ENCODE data around the gene MYO5B. TPM values are rescaled to one million over a fixed set of nuclear protein-coding genes. Genes with fewer than 3 reads are reported as not detected.
"Not testable (repeated sequence)": the region's sequence is repeated elsewhere in the genome, so short reads cannot be mapped to it uniquely, and the experiment has no call there.

Gene MYO5B
- total and polyA plus RNA-seq, 9 of the 15 experiments (the other 6 are each of a cell fraction or from before 2014, with no cell fraction given): 0.07 to 0.42 (median 0.28) TPM

DNA sequence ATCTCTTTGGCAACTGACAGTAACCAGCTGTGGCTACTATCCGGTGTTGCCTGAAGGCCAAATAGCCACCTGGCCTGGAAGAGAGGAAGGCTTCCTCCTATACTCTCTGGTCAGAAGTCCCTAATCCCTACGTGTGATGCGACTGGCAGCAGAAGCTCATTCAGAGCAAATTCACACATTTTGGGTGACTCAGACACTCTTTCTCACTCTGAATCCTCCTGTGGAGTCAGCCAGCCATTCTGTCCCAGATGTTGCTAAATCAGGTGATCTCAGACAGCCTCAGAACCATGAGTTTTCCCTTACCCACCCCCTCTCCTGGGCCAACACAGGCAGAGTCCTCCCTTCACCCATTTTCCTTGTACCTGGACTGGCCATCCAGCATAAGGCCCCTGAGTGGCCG is 36.7 kb upstream of the MYO5B start (continued):
- TF ChIP-seq NCOA2 (IDR thresholded peaks at IDR 0.05; ENCODE audit: partially characterized antibody in 2 of 2) (no peak), CHD1 (IDR thresholded peaks at IDR 0.05; ENCODE audit: low read length) (no peak), ZNF263 (CRISPR knock-in tag; IDR thresholded peaks at IDR 0.05; ENCODE audit: borderline replicate concordance) (no peak)

DNA sequence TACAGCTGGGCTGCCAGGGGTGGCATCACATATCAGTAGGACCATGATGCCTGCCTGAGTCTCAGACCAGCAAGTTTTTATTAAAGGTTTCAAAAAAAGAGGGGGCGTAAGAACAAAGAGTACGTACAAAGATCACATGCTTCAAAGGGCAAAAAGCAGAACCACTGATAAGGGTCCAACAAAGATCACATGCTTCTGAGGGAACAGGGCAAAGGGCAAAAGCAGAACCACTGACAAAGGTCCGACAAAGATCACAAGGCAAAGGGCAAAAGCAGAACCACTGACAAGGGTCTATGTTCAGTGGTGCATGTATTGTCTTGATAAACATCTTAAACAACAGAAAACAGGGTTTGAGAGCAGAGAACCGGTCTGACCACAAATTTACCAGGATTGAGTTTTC is 25.3 kb upstream of the MYO5B start:
- H3K79me2 ChIP-seq (ENCODE audit: control insufficient read depth, insufficient read depth, low read length); FAIRE-seq; H3K9me1 ChIP-seq (ENCODE audit: control insufficient read depth, insufficient read depth, low read length); H3K4me1 ChIP-seq (replicated peaks in 1 of 2; ENCODE audit: control insufficient read depth in 2 of 2, insufficient read depth in 2 of 2, low read length in 2 of 2); ATAC-seq; POLR2A ChIA-PET; H3K9me3 ChIP-seq (replicated peaks; ENCODE audit: control insufficient read depth, insufficient read depth, low read depth, low read length); H3K4me2 ChIP-seq (ENCODE audit: insufficient read depth, low read length); in situ Hi-C loops (cut with MboI); H3K9ac ChIP-seq (ENCODE audit: insufficient read depth in 1 of 2, low read depth in 2 of 2, low read length in 2 of 2); BruUV-seq (replicated peaks); CTCF ChIA-PET (ENCODE audit: low intra/inter-chr PET ratio); DNase-seq (ENCODE audit: extremely low read depth in 1 of 4, low spot score in 3 of 4); intact Hi-C loops (cut with micrococcal nuclease); H3K4me3 ChIP-seq; H3K27ac ChIP-seq (ENCODE audit: extremely low read depth, low read depth, low read length); H4K20me1 ChIP-seq (replicated peaks; ENCODE audit: control insufficient read depth, insufficient read depth, low read length); H3K36me3 ChIP-seq (ENCODE audit: control insufficient read depth, insufficient read depth, low read length); H3K27me3 ChIP-seq (ENCODE audit: control insufficient read depth in 2 of 2, insufficient read depth in 2 of 2, low read length in 2 of 2); H2AFZ ChIP-seq (ENCODE audit: low read depth, low read length): not testable (repeated sequence)
- 34% methylated on average over 4 of the region's 4 CpGs for WGBS (ENCODE audit: insufficient coverage, low coverage, missing lambda C conversion rate)
